Mesodermal cell (in vitro differentiated cells): Measurements from ENCODE around the gene NEO1.

Experiments used
- H3K27ac ChIP-seq: 2 replicates; pipeline ENCODE4 v1.7.0; 2013; ENCODE audit warnings: mild to moderate bottlenecking, low read depth, low read length, moderate library complexity; ENCODE audit not compliant: severe bottlenecking
- H3K36me3 ChIP-seq: 2 replicates; pipeline ENCODE4 v1.7.1; 2013; ENCODE audit warnings: mild to moderate bottlenecking, low read length, moderate library complexity; ENCODE audit not compliant: control insufficient read depth, insufficient read depth
- H3K4me1 ChIP-seq: one replicate; pipeline ENCODE4 v1.7.1; 2013; ENCODE audit warnings: mild to moderate bottlenecking, low read length; ENCODE audit not compliant: insufficient read depth, control insufficient read depth, poor library complexity, severe bottlenecking
- H3K4me3 ChIP-seq: 2 replicates; pipeline ENCODE4 v1.7.0; 2013; ENCODE audit warnings: low read length, control low read depth, mild to moderate bottlenecking; ENCODE audit not compliant: insufficient read depth, poor library complexity, severe bottlenecking; ENCODE audit errors: extremely low read depth
- H3K9me3 ChIP-seq: 2 replicates; pipeline ENCODE4 v1.7.1; 2013; ENCODE audit warnings: mild to moderate bottlenecking, low read length, moderate library complexity; ENCODE audit not compliant: control insufficient read depth
- WGBS, 2 experiments: methylation state at CpG; one replicate each; pipeline ENCODE4 v1.1.5; 2013; ENCODE audit warnings: missing lambda C conversion rate in 2 of 2; ENCODE audit not compliant: insufficient coverage in 2 of 2; 5-methylcytosine and 5-hydroxymethylcytosine counted together

NEO1 gene

GRCh38 chr15:73052653-73053397, 562 bp downstream of the NEO1 start:
- H3K27ac ChIP-seq = peak overlapping the region; percentile 81
- 0 to 1% methylated on average over 24 to 27 of the region's 61 CpGs for WGBS, 2 experiments
- peaks cover 26% of the 10 kb centered on the region for H3K4me1 ChIP-seq
- H3K4me3 ChIP-seq = peak overlapping the region; percentile 79
- no peaks in the 10 kb centered on the region for H3K9me3 ChIP-seq
- no peaks in the 10 kb centered on the region for H3K36me3 ChIP-seq

- 16 to 20% methylated on average over 2 to 3 of the region's 8 CpGs for WGBS, 2 experiments
- Histone ChIP-seq H3K27ac (peak overlapping the region; percentile 81), H3K36me3 (no peaks in the 10 kb centered on the region), H3K9me3 (no peaks in the 10 kb centered on the region), H3K4me1 (peaks cover 26% of the 10 kb centered on the region), H3K4me3 (peak overlapping the region; percentile 79)
These were observed 1.1 kb downstream of the NEO1 start for GRCh38 chr15:73053398-73053723.

GRCh38 chr15:73054417-73054953, 2.2 kb downstream of the NEO1 start:
- no peak overlapping the region for H3K4me3 ChIP-seq
- 87 to 97% methylated on average over 5 to 6 of the region's 6 CpGs for WGBS, 2 experiments
- H3K4me1 ChIP-seq = peaks cover 15% of the 10 kb centered on the region
- no peak overlapping the region for H3K27ac ChIP-seq
- H3K36me3 ChIP-seq = no peaks in the 10 kb centered on the region
- no peaks in the 10 kb centered on the region for H3K9me3 ChIP-seq

- Histone ChIP-seq H3K36me3 (no peaks in the 10 kb centered on the region), H3K27ac (no peak overlapping the region), H3K9me3 (no peaks in the 10 kb centered on the region), H3K4me3 (no peak overlapping the region), H3K4me1 (no peaks in the 10 kb centered on the region)
- WGBS, 2 experiments = 90% methylated on average over 2 of the region's 3 CpGs; no CpG with 5 or more reads in 1 of the 2 experiments
These were observed 4.2 kb downstream of the NEO1 start for GRCh38 chr15:73056460-73056859.

GRCh38 chr15:73058437-73058836, 6.2 kb downstream of the NEO1 start:
- Histone ChIP-seq H3K36me3 (no peaks in the 10 kb centered on the region), H3K27ac (no peak overlapping the region), H3K4me1 (no peaks in the 10 kb centered on the region), H3K9me3 (no peaks in the 10 kb centered on the region), H3K4me3 (no peak overlapping the region)

- no peak overlapping the region for H3K27ac ChIP-seq
- no CpG with 5 or more reads among the region's 2 CpGs for WGBS, 2 experiments
- no peaks in the 10 kb centered on the region for H3K9me3 ChIP-seq
- no peaks in the 10 kb centered on the region for H3K4me1 ChIP-seq
- H3K36me3 ChIP-seq = no peaks in the 10 kb centered on the region
- H3K4me3 ChIP-seq = no peak overlapping the region
These were observed 12.9 kb downstream of the NEO1 start for GRCh38 chr15:73065114-73065513.

- 91 to 100% methylated on average over 3 of the region's 5 CpGs for WGBS, 2 experiments
- Histone ChIP-seq H3K4me1 (no peaks in the 10 kb centered on the region), H3K9me3 (no peaks in the 10 kb centered on the region)
These were observed 16.8 kb downstream of the NEO1 start for GRCh38 chr15:73069109-73069508.

GRCh38 chr15:73072894-73073293, 20.6 kb downstream of the NEO1 start:
- no peaks in the 10 kb centered on the region for H3K9me3 ChIP-seq
- H3K27ac ChIP-seq = no peak overlapping the region
- 96 to 100% methylated on average over 3 of the region's 3 CpGs for WGBS, 2 experiments
- H3K4me3 ChIP-seq = no peak overlapping the region
- no peaks in the 10 kb centered on the region for H3K4me1 ChIP-seq
- no peaks in the 10 kb centered on the region for H3K36me3 ChIP-seq

More at GRCh38 chr15:73069109-73069508, 16.8 kb downstream of the NEO1 start:
- Histone ChIP-seq H3K4me3 (no peak overlapping the region), H3K36me3 (no peaks in the 10 kb centered on the region), H3K27ac (no peak overlapping the region)

- H3K4me3 ChIP-seq = no peak overlapping the region
- H3K9me3 ChIP-seq = no peaks in the 10 kb centered on the region
- H3K27ac ChIP-seq = no peak overlapping the region
- H3K4me1 ChIP-seq = peaks cover 9% of the 10 kb centered on the region
- no peaks in the 10 kb centered on the region for H3K36me3 ChIP-seq
- 100% methylated on average over 1 of the region's 4 CpGs; no CpG with 5 or more reads in 1 of the 2 experiments for WGBS, 2 experiments
These were observed 22.0 kb downstream of the NEO1 start for GRCh38 chr15:73074241-73074640.

GRCh38 chr15:73075160-73075859, 23.0 kb downstream of the NEO1 start:
- Histone ChIP-seq H3K4me1 (peaks cover 10% of the 10 kb centered on the region), H3K4me3 (no peak overlapping the region), H3K27ac (no peak overlapping the region), H3K36me3 (no peaks in the 10 kb centered on the region), H3K9me3 (no peaks in the 10 kb centered on the region)
- 89 to 100% methylated on average over 2 to 4 of the region's 4 CpGs for WGBS, 2 experiments

GRCh38 chr15:73078291-73078690, 26.0 kb downstream of the NEO1 start:
- Histone ChIP-seq H3K9me3 (no peaks in the 10 kb centered on the region), H3K27ac (peak overlapping the region; percentile 72), H3K36me3 (no peaks in the 10 kb centered on the region), H3K4me3 (no peak overlapping the region), H3K4me1 (peaks cover 12% of the 10 kb centered on the region)
- WGBS, 2 experiments = 92 to 93% methylated on average over 3 of the region's 4 CpGs
